Measurements from ENCODE around the gene PIGR.

PIGR gene

DNA sequence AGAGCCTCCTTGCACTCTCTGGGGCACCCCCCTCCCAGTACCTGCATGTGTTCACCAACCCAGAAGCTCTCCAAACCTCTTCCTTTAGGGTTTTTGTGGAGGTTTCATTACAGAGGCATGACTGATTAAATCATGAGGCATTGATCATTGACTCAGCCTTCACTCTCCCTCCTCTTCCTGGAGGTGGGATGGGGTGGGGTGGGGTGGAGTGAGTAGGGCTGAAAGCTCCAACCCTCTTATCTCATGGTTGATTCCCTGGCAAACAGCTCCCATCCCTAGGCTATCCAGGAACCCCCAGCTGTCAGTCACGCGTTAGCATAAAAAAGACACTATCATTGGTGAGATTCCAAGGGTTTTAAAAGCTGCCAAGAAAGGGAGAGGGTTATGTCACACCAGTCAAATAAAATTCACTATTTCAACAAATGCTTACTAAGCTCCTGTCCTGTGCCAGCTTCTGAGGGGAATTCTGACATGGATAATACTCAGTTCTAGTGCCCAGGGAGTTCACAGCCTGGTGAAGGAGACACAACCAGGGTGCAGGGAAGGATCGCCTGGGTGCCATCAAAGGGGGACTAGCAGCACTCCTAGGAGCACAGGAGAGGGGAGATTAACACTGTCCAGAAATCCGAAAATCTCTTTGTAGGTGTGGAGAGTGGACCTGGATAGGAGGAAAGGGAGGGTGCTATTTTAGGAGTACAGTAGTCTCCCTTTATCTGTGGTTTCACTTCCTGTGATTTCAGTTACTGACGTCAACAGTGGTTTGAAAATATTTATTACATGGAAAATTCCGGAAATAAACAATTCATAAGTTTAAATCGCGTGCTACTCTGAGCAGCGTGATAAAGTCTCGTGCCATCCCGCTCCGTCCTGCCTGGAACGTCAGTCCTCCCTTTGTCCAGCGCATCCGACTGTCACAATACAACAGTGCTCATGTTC is 55.9 kb downstream of the PIGR start:
- Histone ChIP-seq H3K27ac (ENCODE audit: low read depth, low read length) (no peak overlapping the region), H3K36me3 (ENCODE audit: control insufficient read depth, insufficient read depth, low read length) (no peaks in the 10 kb centered on the region), H3K27me3 (ENCODE audit: control insufficient read depth, insufficient read depth, low read length) (no peaks in the 10 kb centered on the region; the same call in 1 of the 2 replicates), H3K9ac (ENCODE audit: low read length) (no peak overlapping the region), H3K4me3 (ENCODE audit: low read depth, low read length) (no peak overlapping the region; the same call in 1 of the 2 replicates), H3K9me3 (ENCODE audit: control insufficient read depth, insufficient read depth, low read depth, low read length) (no peaks in the 10 kb centered on the region), H3K4me1 (ENCODE audit: control insufficient read depth, insufficient read depth, low read length) (peaks cover 16% of the 10 kb centered on the region)

- Histone ChIP-seq H3K4me1 (ENCODE audit: control insufficient read depth, insufficient read depth, low read length) (peaks cover 12% of the 10 kb centered on the region), H3K9ac (ENCODE audit: low read length) (peak overlapping the region; percentile 8), H3K27ac (ENCODE audit: low read depth, low read length) (no peak overlapping the region), H3K36me3 (ENCODE audit: control insufficient read depth, insufficient read depth, low read length) (no peaks in the 10 kb centered on the region), H3K9me3 (ENCODE audit: control insufficient read depth, insufficient read depth, low read depth, low read length) (no peaks in the 10 kb centered on the region), H3K27me3 (ENCODE audit: control insufficient read depth, insufficient read depth, low read length) (no peaks in the 10 kb centered on the region; the same call in 1 of the 2 replicates), H3K4me3 (ENCODE audit: low read depth, low read length) (no peak overlapping the region)
Measured at GRCh38 chr1:206887701-206888100, 58.6 kb downstream of the PIGR start.

- Histone ChIP-seq H3K4me1 (ENCODE audit: control insufficient read depth, insufficient read depth, low read length) (peaks cover 12% of the 10 kb centered on the region), H3K4me3 (ENCODE audit: low read depth, low read length) (no peak overlapping the region), H3K27ac (ENCODE audit: low read depth, low read length) (no peak overlapping the region), H3K27me3 (ENCODE audit: control insufficient read depth, insufficient read depth, low read length) (no peaks in the 10 kb centered on the region; the same call in 1 of the 2 replicates), H3K9me3 (ENCODE audit: control insufficient read depth, insufficient read depth, low read depth, low read length) (no peaks in the 10 kb centered on the region), H3K9ac (ENCODE audit: low read length) (no peak overlapping the region), H3K36me3 (ENCODE audit: control insufficient read depth, insufficient read depth, low read length) (no peaks in the 10 kb centered on the region)
Measured at GRCh38 chr1:206886831-206887230, 59.4 kb downstream of the PIGR start.

DNA sequence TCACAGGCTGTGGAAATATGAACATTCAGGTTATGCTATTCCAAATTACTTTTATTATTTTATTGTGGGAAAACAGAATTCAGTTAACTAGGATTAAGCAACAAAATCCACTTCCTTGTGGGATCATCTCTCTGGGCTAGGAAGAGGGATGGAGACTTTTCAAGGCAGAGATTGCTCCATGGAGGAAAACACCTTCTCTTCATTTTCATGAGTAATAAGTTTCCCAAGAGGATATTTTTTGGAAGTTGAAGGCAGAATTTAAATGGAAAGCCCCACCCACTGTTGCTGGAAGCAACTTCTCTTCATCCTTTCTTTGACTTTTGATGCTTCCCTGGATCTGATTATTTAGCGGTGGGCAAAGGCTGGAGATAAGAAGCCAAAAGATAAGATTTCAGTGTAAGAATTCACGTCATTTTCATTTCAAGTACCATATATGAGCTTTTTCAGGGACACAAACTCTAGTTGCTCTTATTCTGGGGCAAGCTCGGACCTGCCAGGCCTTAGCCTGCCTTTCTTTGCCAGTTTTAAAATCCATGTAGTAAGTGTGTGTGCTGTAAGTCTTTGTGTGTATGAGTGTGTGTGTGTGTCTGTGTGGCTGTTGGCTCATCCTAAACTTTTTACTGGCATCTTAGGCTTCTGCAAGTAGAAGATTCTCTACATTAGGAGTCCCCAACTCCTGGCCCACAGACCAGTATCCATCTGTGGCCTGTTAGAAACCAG is 60.8 kb downstream of the PIGR start:
- Histone ChIP-seq H3K27ac (ENCODE audit: low read depth, low read length) (no peak overlapping the region), H3K9ac (ENCODE audit: low read length) (no peak overlapping the region), H3K4me3 (ENCODE audit: low read depth, low read length) (no peak overlapping the region), H3K27me3 (ENCODE audit: control insufficient read depth, insufficient read depth, low read length) (no peaks in the 10 kb centered on the region), H3K4me1 (ENCODE audit: control insufficient read depth, insufficient read depth, low read length) (peaks cover 10% of the 10 kb centered on the region), H3K9me3 (ENCODE audit: control insufficient read depth, insufficient read depth, low read depth, low read length) (no peaks in the 10 kb centered on the region), H3K36me3 (ENCODE audit: control insufficient read depth, insufficient read depth, low read length) (no peaks in the 10 kb centered on the region)

DNA sequence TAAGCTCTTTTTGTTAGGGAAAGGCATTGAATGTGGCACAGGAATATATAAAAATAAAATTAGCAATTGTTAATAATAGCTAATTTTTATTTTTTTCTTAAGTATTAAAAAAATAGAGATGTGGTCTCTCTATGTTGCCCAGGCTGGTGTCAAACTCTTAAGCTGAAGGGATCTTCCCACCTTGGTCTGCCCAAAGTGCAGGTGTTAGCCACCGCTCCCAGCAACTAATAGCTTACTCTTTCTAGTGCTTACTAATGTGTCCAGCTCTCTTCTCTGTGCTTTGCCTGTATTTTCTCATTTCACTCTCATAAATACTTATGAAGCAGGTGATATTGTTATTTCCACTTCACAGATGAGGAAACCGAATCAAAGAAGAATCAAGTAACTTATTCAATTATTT is 62.4 kb downstream of the PIGR start:
- no peaks in the 10 kb centered on the region for H3K4me1 ChIP-seq (ENCODE audit: control insufficient read depth, insufficient read depth, low read length)
- H3K4me3 ChIP-seq (ENCODE audit: low read depth, low read length), result no peak overlapping the region
- H3K36me3 ChIP-seq (ENCODE audit: control insufficient read depth, insufficient read depth, low read length), result no peaks in the 10 kb centered on the region
- H3K9me3 ChIP-seq (ENCODE audit: control insufficient read depth, insufficient read depth, low read depth, low read length), result peaks cover 4% of the 10 kb centered on the region
- no peaks in the 10 kb centered on the region for H3K27me3 ChIP-seq (ENCODE audit: control insufficient read depth, insufficient read depth, low read length)
- H3K9ac ChIP-seq (ENCODE audit: low read length), result no peak overlapping the region
- no peak overlapping the region for H3K27ac ChIP-seq (ENCODE audit: low read depth, low read length)

DNA sequence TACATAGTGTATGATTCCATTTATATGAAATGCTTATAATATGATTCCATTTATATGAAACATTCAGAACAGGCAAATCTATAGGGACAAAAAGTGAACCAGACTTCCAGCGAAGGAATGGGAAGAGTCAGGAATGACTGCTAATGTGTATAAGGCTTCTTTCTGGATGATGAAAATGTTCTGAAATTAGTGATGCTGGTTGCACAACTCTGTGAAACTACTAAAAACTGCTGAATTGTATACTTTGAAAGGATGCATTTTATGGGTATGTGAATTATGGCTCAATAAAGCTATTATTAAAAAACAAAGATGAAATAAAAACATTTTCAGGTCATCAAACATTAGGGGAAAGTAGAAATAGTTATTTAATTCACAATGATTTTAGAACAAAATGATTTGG is 63.1 kb downstream of the PIGR start:
- Histone ChIP-seq H3K27ac (ENCODE audit: low read depth, low read length) (no peak overlapping the region), H3K27me3 (ENCODE audit: control insufficient read depth, insufficient read depth, low read length) (no peaks in the 10 kb centered on the region), H3K4me1 (ENCODE audit: control insufficient read depth, insufficient read depth, low read length) (no peaks in the 10 kb centered on the region), H3K9ac (ENCODE audit: low read length) (no peak overlapping the region), H3K4me3 (ENCODE audit: low read depth, low read length) (no peak overlapping the region), H3K9me3 (ENCODE audit: control insufficient read depth, insufficient read depth, low read depth, low read length) (peaks cover 11% of the 10 kb centered on the region), H3K36me3 (ENCODE audit: control insufficient read depth, insufficient read depth, low read length) (no peaks in the 10 kb centered on the region)

- Histone ChIP-seq H3K4me3 (ENCODE audit: low read depth, low read length) (no peak overlapping the region), H3K9ac (ENCODE audit: low read length) (no peak overlapping the region), H3K27ac (ENCODE audit: low read depth, low read length) (no peak overlapping the region), H3K27me3 (ENCODE audit: control insufficient read depth, insufficient read depth, low read length) (no peaks in the 10 kb centered on the region), H3K4me1 (ENCODE audit: control insufficient read depth, insufficient read depth, low read length) (no peaks in the 10 kb centered on the region), H3K9me3 (ENCODE audit: control insufficient read depth, insufficient read depth, low read depth, low read length) (peaks cover 17% of the 10 kb centered on the region), H3K36me3 (ENCODE audit: control insufficient read depth, insufficient read depth, low read length) (no peaks in the 10 kb centered on the region)
Measured at GRCh38 chr1:206882555-206882954, 63.7 kb downstream of the PIGR start.

- peaks cover 24% of the 10 kb centered on the region for H3K9me3 ChIP-seq (ENCODE audit: control insufficient read depth, insufficient read depth, low read depth, low read length)
- no peak overlapping the region for H3K27ac ChIP-seq (ENCODE audit: low read depth, low read length)
- H3K9ac ChIP-seq (ENCODE audit: low read length), result no peak overlapping the region
- H3K36me3 ChIP-seq (ENCODE audit: control insufficient read depth, insufficient read depth, low read length), result no peaks in the 10 kb centered on the region
- H3K27me3 ChIP-seq (ENCODE audit: control insufficient read depth, insufficient read depth, low read length), result no peaks in the 10 kb centered on the region
- no peaks in the 10 kb centered on the region for H3K4me1 ChIP-seq (ENCODE audit: control insufficient read depth, insufficient read depth, low read length)
- H3K4me3 ChIP-seq (ENCODE audit: low read depth, low read length), result no peak overlapping the region
Measured at GRCh38 chr1:206880314-206880713, 66.0 kb downstream of the PIGR start.

All from HUES6 (cell line).